GM23338 (cell line): Measurements from ENCODE around the gene POC1B.

Source experiments
- CREB1 ChIP-seq: fragments of 250-450 bp; sonication (Bioruptor Pico); IDR thresholded peaks from 2 replicates; pipeline ENCODE4 v1.5.0; 2020; ENCODE audit warnings: low read depth, mild to moderate bottlenecking, moderate library complexity
- ETS1 ChIP-seq: IDR thresholded peaks from 2 replicates; pipeline ENCODE4 v1.6.1; 2016; ENCODE audit warnings: antibody characterized with exemption
- EZH2 ChIP-seq: fragments of 200-600 bp; sonication (generic); IDR thresholded peaks from one replicate; pipeline ENCODE4 v1.8.0; 2017; ENCODE audit warnings: antibody characterized with exemption, mild to moderate bottlenecking, low read depth; ENCODE audit not compliant: unreplicated experiment
- EZH2phosphoT487 ChIP-seq: fragments of 200-600 bp; sonication (generic); IDR thresholded peaks from one replicate; pipeline ENCODE4 v1.8.1; 2018; ENCODE audit warnings: antibody characterized with exemption; ENCODE audit not compliant: unreplicated experiment
- JUNB ChIP-seq: IDR thresholded peaks from one replicate; pipeline ENCODE4 v1.6.1; 2016; ENCODE audit warnings: antibody characterized with exemption; ENCODE audit not compliant: unreplicated experiment
- NANOG ChIP-seq: IDR thresholded peaks from 2 replicates; pipeline ENCODE4 v1.6.1; 2016; ENCODE audit warnings: antibody characterized with exemption, borderline replicate concordance
- POLR2AphosphoS5 ChIP-seq: IDR thresholded peaks from 2 replicates; pipeline ENCODE4 v1.6.1; 2016; ENCODE audit warnings: antibody characterized with exemption, low read depth
- STAT1 ChIP-seq: IDR thresholded peaks from one replicate; pipeline ENCODE4 v1.6.1; 2016; ENCODE audit warnings: antibody characterized with exemption; ENCODE audit not compliant: unreplicated experiment
- ZNF114 ChIP-seq: fragments of 250-450 bp; sonication (Bioruptor Pico); IDR thresholded peaks from 2 replicates; pipeline ENCODE4 v1.5.0; 2020; ENCODE audit warnings: mild to moderate bottlenecking, moderate library complexity
- ZNF331 ChIP-seq: fragments of 250-450 bp; sonication (Bioruptor Pico); IDR thresholded peaks from 2 replicates; pipeline ENCODE4 v1.5.0; 2020; ENCODE audit warnings: low read depth, mild to moderate bottlenecking, moderate library complexity
- TF ChIP-seq, protein P1 (sequence below), 2 experiments: fragments of 200-600 bp in 1 of 2; sonication (generic) in 1 of 2; conservative IDR thresholded peaks; 2 replicates each; pipeline versions ENCODE4 v1.5.1 to v1.6.1; 2016 to 2017; ENCODE audit warnings: antibody characterized with exemption in 2 of 2, low read depth in 2 of 2, mild to moderate bottlenecking in 2 of 2, moderate library complexity in 1 of 2
- TF ChIP-seq, protein P2 (sequence below): IDR thresholded peaks from one replicate; pipeline ENCODE4 v1.6.1; 2018; ENCODE audit warnings: antibody characterized with exemption; ENCODE audit not compliant: unreplicated experiment

GRCh38 chr12:89376844-89377243 is 149.0 kb downstream of the POC1B start:
- TF ChIP-seq EZH2: no peak
- no peak for TF ChIP-seq ETS1
- TF ChIP-seq STAT1: no peak
- TF ChIP-seq, protein P1, sequence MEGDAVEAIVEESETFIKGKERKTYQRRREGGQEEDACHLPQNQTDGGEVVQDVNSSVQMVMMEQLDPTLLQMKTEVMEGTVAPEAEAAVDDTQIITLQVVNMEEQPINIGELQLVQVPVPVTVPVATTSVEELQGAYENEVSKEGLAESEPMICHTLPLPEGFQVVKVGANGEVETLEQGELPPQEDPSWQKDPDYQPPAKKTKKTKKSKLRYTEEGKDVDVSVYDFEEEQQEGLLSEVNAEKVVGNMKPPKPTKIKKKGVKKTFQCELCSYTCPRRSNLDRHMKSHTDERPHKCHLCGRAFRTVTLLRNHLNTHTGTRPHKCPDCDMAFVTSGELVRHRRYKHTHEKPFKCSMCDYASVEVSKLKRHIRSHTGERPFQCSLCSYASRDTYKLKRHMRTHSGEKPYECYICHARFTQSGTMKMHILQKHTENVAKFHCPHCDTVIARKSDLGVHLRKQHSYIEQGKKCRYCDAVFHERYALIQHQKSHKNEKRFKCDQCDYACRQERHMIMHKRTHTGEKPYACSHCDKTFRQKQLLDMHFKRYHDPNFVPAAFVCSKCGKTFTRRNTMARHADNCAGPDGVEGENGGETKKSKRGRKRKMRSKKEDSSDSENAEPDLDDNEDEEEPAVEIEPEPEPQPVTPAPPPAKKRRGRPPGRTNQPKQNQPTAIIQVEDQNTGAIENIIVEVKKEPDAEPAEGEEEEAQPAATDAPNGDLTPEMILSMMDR (conservative IDR thresholded peaks at IDR 0.05; ENCODE audit: low read depth in 2 of 2): no peak
- TF ChIP-seq POLR2AphosphoS5: no peak
- TF ChIP-seq, protein P2, sequence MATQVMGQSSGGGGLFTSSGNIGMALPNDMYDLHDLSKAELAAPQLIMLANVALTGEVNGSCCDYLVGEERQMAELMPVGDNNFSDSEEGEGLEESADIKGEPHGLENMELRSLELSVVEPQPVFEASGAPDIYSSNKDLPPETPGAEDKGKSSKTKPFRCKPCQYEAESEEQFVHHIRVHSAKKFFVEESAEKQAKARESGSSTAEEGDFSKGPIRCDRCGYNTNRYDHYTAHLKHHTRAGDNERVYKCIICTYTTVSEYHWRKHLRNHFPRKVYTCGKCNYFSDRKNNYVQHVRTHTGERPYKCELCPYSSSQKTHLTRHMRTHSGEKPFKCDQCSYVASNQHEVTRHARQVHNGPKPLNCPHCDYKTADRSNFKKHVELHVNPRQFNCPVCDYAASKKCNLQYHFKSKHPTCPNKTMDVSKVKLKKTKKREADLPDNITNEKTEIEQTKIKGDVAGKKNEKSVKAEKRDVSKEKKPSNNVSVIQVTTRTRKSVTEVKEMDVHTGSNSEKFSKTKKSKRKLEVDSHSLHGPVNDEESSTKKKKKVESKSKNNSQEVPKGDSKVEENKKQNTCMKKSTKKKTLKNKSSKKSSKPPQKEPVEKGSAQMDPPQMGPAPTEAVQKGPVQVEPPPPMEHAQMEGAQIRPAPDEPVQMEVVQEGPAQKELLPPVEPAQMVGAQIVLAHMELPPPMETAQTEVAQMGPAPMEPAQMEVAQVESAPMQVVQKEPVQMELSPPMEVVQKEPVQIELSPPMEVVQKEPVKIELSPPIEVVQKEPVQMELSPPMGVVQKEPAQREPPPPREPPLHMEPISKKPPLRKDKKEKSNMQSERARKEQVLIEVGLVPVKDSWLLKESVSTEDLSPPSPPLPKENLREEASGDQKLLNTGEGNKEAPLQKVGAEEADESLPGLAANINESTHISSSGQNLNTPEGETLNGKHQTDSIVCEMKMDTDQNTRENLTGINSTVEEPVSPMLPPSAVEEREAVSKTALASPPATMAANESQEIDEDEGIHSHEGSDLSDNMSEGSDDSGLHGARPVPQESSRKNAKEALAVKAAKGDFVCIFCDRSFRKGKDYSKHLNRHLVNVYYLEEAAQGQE: no peak
- no peak for TF ChIP-seq ZNF114 (CRISPR knock-in tag)
- TF ChIP-seq EZH2phosphoT487: no peak
- TF ChIP-seq JUNB: no peak
- no peak for TF ChIP-seq ZNF331
- no peak for TF ChIP-seq CREB1
- no peak for TF ChIP-seq NANOG
